Stromal cell of bone marrow (primary cell): ENCODE data around the gene PTCD3.

Experiments
- DNase-seq: peaks from one replicate; pipeline ENCODE4 v3.0.0-alpha.2; 2012; ENCODE audit warnings: low read depth

Gene PTCD3

GRCh38 chr2:86143926-86144685 lies 38.1 kb downstream of the PTCD3 start:
- DNase-seq: no peak

- no peak for DNase-seq
Measured at GRCh38 chr2:86147793-86148192, 41.8 kb downstream of the PTCD3 start.

- DNase-seq: no peak
Measured at GRCh38 chr2:86150502-86150901, 44.5 kb downstream of the PTCD3 start.

- no peak for DNase-seq
Measured at GRCh38 chr2:86157009-86157556, 51.0 kb downstream of the PTCD3 start.

- no peak for DNase-seq
Measured at GRCh38 chr2:86158286-86158685, 52.3 kb downstream of the PTCD3 start.

GRCh38 chr2:86160156-86160952 lies 54.3 kb downstream of the PTCD3 start:
- no peak for DNase-seq

GRCh38 chr2:86170449-86170848 lies 64.4 kb downstream of the PTCD3 start:
- no peak for DNase-seq

GRCh38 chr2:86171295-86171694 lies 65.3 kb downstream of the PTCD3 start:
- DNase-seq: no peak

- DNase-seq: no peak
Measured at GRCh38 chr2:86172610-86173009, 66.6 kb downstream of the PTCD3 start.

GRCh38 chr2:86174445-86174844 lies 68.4 kb downstream of the PTCD3 start:
- DNase-seq: no peak

- no peak for DNase-seq
Measured at GRCh38 chr2:86175828-86176227, 69.8 kb downstream of the PTCD3 start.

GRCh38 chr2:86176597-86176996 lies 70.6 kb downstream of the PTCD3 start:
- DNase-seq: no peak

- no peak for DNase-seq
Measured at GRCh38 chr2:86185517-86186212, 79.6 kb downstream of the PTCD3 start.

GRCh38 chr2:86186431-86186830 lies 80.4 kb downstream of the PTCD3 start:
- no peak for DNase-seq

- no peak for DNase-seq
Measured at GRCh38 chr2:86189782-86190416, 83.9 kb downstream of the PTCD3 start.
